HL-60 (cell line): ENCODE results near the gene CDC45.

Experiments
- DNase-seq, 2 experiments: peaks; one replicate each; pipeline ENCODE4 v3.0.0-alpha.2; 2010 to 2020; ENCODE audit warnings: low read depth in 1 of 2, low spot score in 1 of 2
- H3K27ac ChIP-seq: fragments of 250-450 bp; sonication (Bioruptor Pico); replicated peaks from 2 replicates; pipeline ENCODE4 v1.5.1; 2020; ENCODE audit warnings: mild to moderate bottlenecking, moderate library complexity
- H3K27me3 ChIP-seq: fragments of 250-450 bp; sonication (Bioruptor Pico); 2 replicates; pipeline ENCODE4 v1.5.1; 2021; ENCODE audit warnings: mild to moderate bottlenecking, moderate library complexity; ENCODE audit not compliant: insufficient read depth, poor library complexity, severe bottlenecking
- H3K4me3 ChIP-seq: replicated peaks from 2 replicates; pipeline ENCODE4 v1.5.1; 2011; ENCODE audit warnings: mild to moderate bottlenecking, control low read depth, low read length; ENCODE audit not compliant: insufficient read depth
- GABPA ChIP-seq: IDR thresholded peaks from 2 replicates; pipeline ENCODE4 v1.6.1; 2012; ENCODE audit warnings: low read depth
- POLR2AphosphoS5 ChIP-seq: IDR thresholded peaks from 2 replicates; pipeline ENCODE4 v1.6.1; 2012; ENCODE audit warnings: low read depth
- SPI1 ChIP-seq: IDR thresholded peaks from 2 replicates; pipeline ENCODE4 v1.6.1; 2012; ENCODE audit warnings: low read depth, mild to moderate bottlenecking, borderline replicate concordance
- TF ChIP-seq, protein P1 (sequence below): IDR thresholded peaks from one replicate; pipeline ENCODE4 v1.5.1; 2011; ENCODE audit warnings: low read length, control low read depth, inconsistent platforms; ENCODE audit not compliant: insufficient read depth
- TF ChIP-seq, protein P2 (sequence below): IDR thresholded peaks from 2 replicates; pipeline ENCODE4 v1.6.1; 2012; ENCODE audit warnings: low read depth; ENCODE audit not compliant: insufficient replicate concordance

Gene CDC45

DNA sequence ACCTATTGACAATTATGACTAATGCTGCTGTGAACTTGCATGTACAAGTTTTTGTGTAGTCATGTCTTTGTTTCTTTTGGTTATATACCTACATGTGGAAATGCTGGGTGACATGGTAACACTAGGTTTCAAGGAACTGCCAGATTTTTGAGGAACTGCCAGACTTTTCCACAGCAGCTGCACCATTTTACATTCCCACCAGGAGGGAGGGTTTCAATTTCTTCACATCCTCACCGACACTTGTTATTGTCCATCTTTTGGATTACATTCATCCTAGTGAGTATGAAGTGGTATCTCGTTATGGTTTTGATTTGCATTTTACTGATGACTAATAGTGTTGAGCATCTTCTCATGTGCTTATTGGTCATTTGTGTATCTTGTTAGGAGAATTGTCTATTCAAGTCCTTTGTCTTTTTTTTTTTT is 31.2 kb downstream of the CDC45 start:
- no peak overlapping the region for H3K4me3 ChIP-seq
- DNase-seq: no peak
- no peaks in the 10 kb centered on the region for H3K27me3 ChIP-seq
- H3K27ac ChIP-seq: no peak overlapping the region
- TF ChIP-seq, protein P1, sequence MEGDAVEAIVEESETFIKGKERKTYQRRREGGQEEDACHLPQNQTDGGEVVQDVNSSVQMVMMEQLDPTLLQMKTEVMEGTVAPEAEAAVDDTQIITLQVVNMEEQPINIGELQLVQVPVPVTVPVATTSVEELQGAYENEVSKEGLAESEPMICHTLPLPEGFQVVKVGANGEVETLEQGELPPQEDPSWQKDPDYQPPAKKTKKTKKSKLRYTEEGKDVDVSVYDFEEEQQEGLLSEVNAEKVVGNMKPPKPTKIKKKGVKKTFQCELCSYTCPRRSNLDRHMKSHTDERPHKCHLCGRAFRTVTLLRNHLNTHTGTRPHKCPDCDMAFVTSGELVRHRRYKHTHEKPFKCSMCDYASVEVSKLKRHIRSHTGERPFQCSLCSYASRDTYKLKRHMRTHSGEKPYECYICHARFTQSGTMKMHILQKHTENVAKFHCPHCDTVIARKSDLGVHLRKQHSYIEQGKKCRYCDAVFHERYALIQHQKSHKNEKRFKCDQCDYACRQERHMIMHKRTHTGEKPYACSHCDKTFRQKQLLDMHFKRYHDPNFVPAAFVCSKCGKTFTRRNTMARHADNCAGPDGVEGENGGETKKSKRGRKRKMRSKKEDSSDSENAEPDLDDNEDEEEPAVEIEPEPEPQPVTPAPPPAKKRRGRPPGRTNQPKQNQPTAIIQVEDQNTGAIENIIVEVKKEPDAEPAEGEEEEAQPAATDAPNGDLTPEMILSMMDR: no peak
- no peak for TF ChIP-seq GABPA
- 0 out of 2 replicates have a peak, but pooled peaks have one; percentile 17 for TF ChIP-seq SPI1
- TF ChIP-seq, protein P2, sequence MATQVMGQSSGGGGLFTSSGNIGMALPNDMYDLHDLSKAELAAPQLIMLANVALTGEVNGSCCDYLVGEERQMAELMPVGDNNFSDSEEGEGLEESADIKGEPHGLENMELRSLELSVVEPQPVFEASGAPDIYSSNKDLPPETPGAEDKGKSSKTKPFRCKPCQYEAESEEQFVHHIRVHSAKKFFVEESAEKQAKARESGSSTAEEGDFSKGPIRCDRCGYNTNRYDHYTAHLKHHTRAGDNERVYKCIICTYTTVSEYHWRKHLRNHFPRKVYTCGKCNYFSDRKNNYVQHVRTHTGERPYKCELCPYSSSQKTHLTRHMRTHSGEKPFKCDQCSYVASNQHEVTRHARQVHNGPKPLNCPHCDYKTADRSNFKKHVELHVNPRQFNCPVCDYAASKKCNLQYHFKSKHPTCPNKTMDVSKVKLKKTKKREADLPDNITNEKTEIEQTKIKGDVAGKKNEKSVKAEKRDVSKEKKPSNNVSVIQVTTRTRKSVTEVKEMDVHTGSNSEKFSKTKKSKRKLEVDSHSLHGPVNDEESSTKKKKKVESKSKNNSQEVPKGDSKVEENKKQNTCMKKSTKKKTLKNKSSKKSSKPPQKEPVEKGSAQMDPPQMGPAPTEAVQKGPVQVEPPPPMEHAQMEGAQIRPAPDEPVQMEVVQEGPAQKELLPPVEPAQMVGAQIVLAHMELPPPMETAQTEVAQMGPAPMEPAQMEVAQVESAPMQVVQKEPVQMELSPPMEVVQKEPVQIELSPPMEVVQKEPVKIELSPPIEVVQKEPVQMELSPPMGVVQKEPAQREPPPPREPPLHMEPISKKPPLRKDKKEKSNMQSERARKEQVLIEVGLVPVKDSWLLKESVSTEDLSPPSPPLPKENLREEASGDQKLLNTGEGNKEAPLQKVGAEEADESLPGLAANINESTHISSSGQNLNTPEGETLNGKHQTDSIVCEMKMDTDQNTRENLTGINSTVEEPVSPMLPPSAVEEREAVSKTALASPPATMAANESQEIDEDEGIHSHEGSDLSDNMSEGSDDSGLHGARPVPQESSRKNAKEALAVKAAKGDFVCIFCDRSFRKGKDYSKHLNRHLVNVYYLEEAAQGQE: no peak

- Histone ChIP-seq H3K4me3 (no peak overlapping the region), H3K27ac (no peak overlapping the region), H3K27me3 (no peaks in the 10 kb centered on the region)
- no peak for DNase-seq
- TF ChIP-seq, protein P2: no peak
- TF ChIP-seq SPI1 (no peak), POLR2AphosphoS5 (no peak), GABPA (no peak)
- TF ChIP-seq, protein P1: no peak
Measured at GRCh38 chr22:19513823-19514222, 34.1 kb downstream of the CDC45 start.

GRCh38 chr22:19514831-19515565 is 35.3 kb downstream of the CDC45 start:
- Histone ChIP-seq H3K27me3 (no peaks in the 10 kb centered on the region), H3K4me3 (no peak overlapping the region), H3K27ac (no peak overlapping the region)
- TF ChIP-seq GABPA (no peak), SPI1 (no peak), POLR2AphosphoS5 (no peak)
- TF ChIP-seq, protein P2: no peak
- TF ChIP-seq, protein P1: no peak
- no peak for DNase-seq
